Suprapubic skin (tissue), 3 donors: Measurements from ENCODE around the gene TNFRSF25.

Source experiments
- CTCF ChIP-seq, 2 donors: fragments of 200-600 bp in 1 of 2; fragments of 450-650 bp in 1 of 2; sonication (generic) in 1 of 2; IDR thresholded peaks; one replicate each; pipeline ENCODE4 v1.5.1; 2016 to 2019; ENCODE audit warnings: antibody characterized with exemption in 2 of 2, mild to moderate bottlenecking in 1 of 2, moderate library complexity in 1 of 2
- POLR2AphosphoS5 ChIP-seq, 3 donors: sonication (generic); formaldehyde crosslinking; IDR thresholded peaks; one replicate each; pipeline ENCODE4 v1.6.1; 2017; ENCODE audit warnings: antibody characterized with exemption in 3 of 3

- TF ChIP-seq POLR2AphosphoS5 (IDR thresholded peaks at IDR 0.05) (no peak), CTCF (IDR thresholded peaks at IDR 0.05) (no peak)
Measured at GRCh38 chr1:6426277-6426971, 39.5 kb downstream of the TNFRSF25 start.
